HUES48 (cell line): ENCODE data around the gene TECTA.

ENCODE experiments used
- H3K27ac ChIP-seq: one replicate; pipeline ENCODE4 v1.7.0; 2013; ENCODE audit warnings: low read depth, low read length, inconsistent platforms
- H3K27me3 ChIP-seq: 2 replicates; pipeline ENCODE4 v1.6.1; 2013; ENCODE audit warnings: mild to moderate bottlenecking, low read length; ENCODE audit not compliant: control insufficient read depth, insufficient read depth
- H3K36me3 ChIP-seq: 2 replicates; pipeline ENCODE4 v1.6.1; 2013; ENCODE audit warnings: low read length; ENCODE audit not compliant: control insufficient read depth, insufficient read depth
- H3K4me1 ChIP-seq: 2 replicates; pipeline ENCODE4 v1.6.1; 2013; ENCODE audit warnings: mild to moderate bottlenecking, low read length; ENCODE audit not compliant: control insufficient read depth, insufficient read depth
- H3K4me3 ChIP-seq: 2 replicates; pipeline ENCODE4 v1.5.1; 2013; ENCODE audit warnings: mild to moderate bottlenecking, low read depth, low read length
- H3K9ac ChIP-seq: 2 replicates; pipeline ENCODE4 v1.6.1; 2013; ENCODE audit warnings: mild to moderate bottlenecking, low read depth, low read length, moderate library complexity
- H3K9me3 ChIP-seq: 2 replicates; pipeline ENCODE4 v1.6.1; 2013; ENCODE audit warnings: low read length; ENCODE audit not compliant: control insufficient read depth, insufficient read depth

The TECTA gene

DNA sequence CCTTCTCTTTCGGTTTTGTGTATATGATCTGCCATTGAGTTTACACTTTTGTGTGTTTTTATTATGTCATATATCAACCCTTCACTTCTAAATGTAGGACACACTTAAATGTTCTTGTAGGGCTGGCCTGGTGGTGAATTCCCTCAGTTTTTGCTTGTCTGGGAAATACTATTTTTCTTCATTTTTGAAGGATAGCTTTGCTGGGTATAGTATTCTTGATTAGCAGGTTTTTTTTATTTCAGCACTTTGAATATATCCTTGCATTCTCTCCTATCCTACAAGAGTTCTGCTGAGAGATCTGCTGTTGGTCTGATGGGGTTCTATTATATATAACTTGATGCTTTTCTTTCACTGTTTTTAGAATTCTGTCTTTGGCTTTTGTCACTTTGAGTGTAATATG lies 79.1 kb downstream of the TECTA start:
- no peaks in the 10 kb centered on the region for H3K27me3 ChIP-seq
- H3K27ac ChIP-seq = no peak overlapping the region
- peaks cover 15% of the 10 kb centered on the region; the same call in 1 of the 2 replicates for H3K9me3 ChIP-seq
- H3K4me3 ChIP-seq = no peak overlapping the region
- no peaks in the 10 kb centered on the region for H3K36me3 ChIP-seq
- H3K4me1 ChIP-seq = no peaks in the 10 kb centered on the region
- H3K9ac ChIP-seq = no peak overlapping the region

DNA sequence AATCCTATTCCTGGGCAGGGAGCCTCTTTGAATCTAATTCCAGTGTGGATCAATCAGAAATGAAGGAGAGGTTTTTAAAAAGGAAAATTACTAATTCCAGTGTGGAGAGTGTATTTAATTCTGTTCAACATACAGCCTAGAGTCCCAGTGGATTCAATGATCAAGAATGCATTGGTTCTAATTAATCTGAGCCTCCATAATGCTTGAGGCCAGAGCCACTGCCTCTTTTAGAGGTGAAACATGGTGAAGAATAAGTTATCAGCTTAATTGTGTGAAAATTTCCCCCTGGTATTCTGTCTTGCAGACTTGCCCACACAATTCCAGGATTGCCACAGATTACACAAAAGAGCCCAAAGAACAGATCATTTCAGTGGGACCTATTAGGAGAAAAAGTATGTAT lies 87.7 kb downstream of the TECTA start:
- no peaks in the 10 kb centered on the region for H3K9me3 ChIP-seq
- no peak overlapping the region for H3K27ac ChIP-seq
- no peak overlapping the region for H3K4me3 ChIP-seq
- no peak overlapping the region for H3K9ac ChIP-seq
- H3K36me3 ChIP-seq = no peaks in the 10 kb centered on the region
- no peaks in the 10 kb centered on the region for H3K4me1 ChIP-seq
- H3K27me3 ChIP-seq = no peaks in the 10 kb centered on the region

- no peak overlapping the region for H3K4me3 ChIP-seq
- H3K9ac ChIP-seq = no peak overlapping the region
- H3K27ac ChIP-seq = no peak overlapping the region
- H3K9me3 ChIP-seq = no peaks in the 10 kb centered on the region
- no peaks in the 10 kb centered on the region for H3K27me3 ChIP-seq
- H3K36me3 ChIP-seq = no peaks in the 10 kb centered on the region
- H3K4me1 ChIP-seq = peaks cover 6% of the 10 kb centered on the region; the same call in 1 of the 2 replicates
Observed at GRCh38 chr11:121191818-121192217, 90.8 kb downstream of the TECTA start.

GRCh38 chr11:121194731-121195596 lies 93.9 kb downstream of the TECTA start:
- Histone ChIP-seq H3K9ac (no peak overlapping the region), H3K27me3 (no peaks in the 10 kb centered on the region), H3K36me3 (no peaks in the 10 kb centered on the region), H3K4me1 (peaks cover 30% of the 10 kb centered on the region), H3K27ac (no peak overlapping the region), H3K9me3 (no peaks in the 10 kb centered on the region), H3K4me3 (no peak overlapping the region)

DNA sequence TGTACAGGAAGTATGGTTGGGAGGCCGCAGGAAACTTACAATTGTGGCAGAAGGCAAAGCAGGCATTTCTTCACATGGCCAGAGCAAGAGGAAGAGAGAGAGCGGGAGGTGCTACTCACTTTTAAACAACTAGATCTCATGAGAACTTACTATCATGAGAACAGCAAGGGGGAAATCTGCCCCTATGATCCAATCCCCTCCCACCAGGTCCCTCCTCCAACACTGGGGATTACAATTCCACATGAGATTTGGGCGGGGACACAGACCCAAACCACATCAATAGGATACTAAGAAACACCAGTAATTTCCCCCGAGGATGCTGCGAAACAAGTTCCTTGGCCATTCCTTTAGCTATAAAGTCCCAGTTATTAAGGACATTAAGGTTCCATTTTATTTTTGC lies 97.4 kb downstream of the TECTA start:
- no peaks in the 10 kb centered on the region for H3K36me3 ChIP-seq
- no peak overlapping the region; the same call in 1 of the 2 replicates for H3K9ac ChIP-seq
- H3K27ac ChIP-seq = peak overlapping the region; percentile 74
- H3K27me3 ChIP-seq = no peaks in the 10 kb centered on the region
- H3K9me3 ChIP-seq = no peaks in the 10 kb centered on the region
- H3K4me3 ChIP-seq = peak overlapping the region; percentile 24; the same call in 1 of the 2 replicates
- peaks cover 30% of the 10 kb centered on the region for H3K4me1 ChIP-seq

GRCh38 chr11:121199516-121199915 lies 98.5 kb downstream of the TECTA start:
- Histone ChIP-seq H3K27me3 (no peaks in the 10 kb centered on the region), H3K36me3 (no peaks in the 10 kb centered on the region), H3K9ac (no peak overlapping the region), H3K27ac (peak overlapping the region; percentile 74), H3K4me3 (no peak overlapping the region), H3K4me1 (peaks cover 28% of the 10 kb centered on the region), H3K9me3 (no peaks in the 10 kb centered on the region)

DNA sequence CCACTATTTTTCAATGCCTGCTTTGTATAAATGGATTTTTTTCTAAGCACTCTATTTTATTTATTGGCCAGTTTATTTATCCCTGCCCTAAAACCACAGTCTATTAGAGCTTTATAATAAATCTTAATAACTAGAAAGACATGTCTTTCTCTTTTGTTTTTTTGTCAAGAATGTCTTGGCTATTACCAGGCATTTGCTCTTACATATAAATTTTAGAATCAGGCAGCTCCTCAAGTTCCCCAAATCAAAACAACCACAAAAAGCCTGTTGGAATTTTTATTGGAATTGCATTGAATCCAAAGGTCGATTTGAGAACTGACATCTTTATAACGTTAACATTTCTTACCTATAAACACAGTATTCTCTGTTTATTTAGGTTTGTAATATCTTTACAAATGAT lies 105.8 kb downstream of the TECTA start:
- Histone ChIP-seq H3K27ac (no peak overlapping the region), H3K9me3 (no peaks in the 10 kb centered on the region), H3K27me3 (no peaks in the 10 kb centered on the region)

GRCh38 chr11:121207485-121208115 lies 106.6 kb downstream of the TECTA start:
- no peaks in the 10 kb centered on the region for H3K36me3 ChIP-seq
- H3K4me3 ChIP-seq = no peak overlapping the region
- no peak overlapping the region for H3K9ac ChIP-seq
- no peak overlapping the region for H3K27ac ChIP-seq
- no peaks in the 10 kb centered on the region for H3K4me1 ChIP-seq
- H3K27me3 ChIP-seq = no peaks in the 10 kb centered on the region
- H3K9me3 ChIP-seq = no peaks in the 10 kb centered on the region

More for the DNA sequence above, 105.8 kb downstream of the TECTA start:
- Histone ChIP-seq H3K9ac (no peak overlapping the region), H3K4me3 (no peak overlapping the region), H3K4me1 (no peaks in the 10 kb centered on the region), H3K36me3 (no peaks in the 10 kb centered on the region)

DNA sequence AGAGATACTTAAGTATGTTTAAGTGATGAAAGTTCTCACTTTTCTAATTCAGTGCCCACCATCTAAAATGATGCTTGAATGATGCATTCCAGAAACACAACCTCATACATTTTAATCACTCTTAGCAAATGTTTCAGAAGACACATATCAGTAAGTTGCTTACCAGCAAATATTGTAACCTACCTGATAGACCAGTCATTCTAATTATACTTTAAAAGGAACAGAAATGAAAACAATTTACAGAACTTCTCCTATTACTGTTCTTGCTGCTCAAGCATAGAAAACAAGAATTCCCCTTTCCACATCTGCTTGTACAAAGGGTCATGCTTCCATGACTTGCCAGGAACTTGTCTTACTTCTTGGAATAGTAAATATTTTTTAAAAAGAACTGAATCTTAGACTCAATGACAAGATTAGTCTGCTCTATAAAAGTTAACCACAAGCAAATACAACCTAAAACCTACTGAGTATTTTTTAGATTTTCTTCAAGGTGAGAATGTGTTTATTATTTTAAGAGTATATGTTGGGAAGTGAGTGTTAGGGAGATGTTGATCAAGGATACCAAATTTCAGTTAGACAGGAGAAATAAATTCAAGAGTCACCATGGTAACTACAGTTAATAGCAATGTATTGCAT lies 109.5 kb downstream of the TECTA start:
- Histone ChIP-seq H3K27me3 (no peaks in the 10 kb centered on the region), H3K27ac (no peak overlapping the region), H3K4me1 (no peaks in the 10 kb centered on the region), H3K9ac (no peak overlapping the region), H3K4me3 (no peak overlapping the region), H3K36me3 (no peaks in the 10 kb centered on the region), H3K9me3 (no peaks in the 10 kb centered on the region)

GRCh38 chr11:121211626-121212025 lies 110.6 kb downstream of the TECTA start:
- Histone ChIP-seq H3K9me3 (no peaks in the 10 kb centered on the region), H3K4me1 (no peaks in the 10 kb centered on the region), H3K4me3 (no peak overlapping the region), H3K27ac (no peak overlapping the region), H3K27me3 (no peaks in the 10 kb centered on the region), H3K36me3 (no peaks in the 10 kb centered on the region), H3K9ac (no peak overlapping the region)
